Breast epithelium (tissue), 3 donors: ENCODE results near the gene S100A1.

Experiments
- CTCF ChIP-seq, 3 donors: fragments of 450-650 bp; IDR thresholded peaks; one replicate each; pipeline ENCODE4 v1.5.1; 2016 to 2017; ENCODE audit warnings: antibody characterized with exemption in 3 of 3, mild to moderate bottlenecking in 3 of 3, moderate library complexity in 3 of 3
- POLR2A ChIP-seq: fragments of 450-650 bp; IDR thresholded peaks from one replicate; pipeline ENCODE4 v1.6.1; 2016; ENCODE audit warnings: antibody characterized with exemption, mild to moderate bottlenecking, moderate library complexity
- POLR2AphosphoS5 ChIP-seq, 3 donors: sonication (generic); formaldehyde crosslinking; IDR thresholded peaks; one replicate each; pipeline ENCODE4 v1.6.1; 2017; ENCODE audit warnings: antibody characterized with exemption in 3 of 3

DNA sequence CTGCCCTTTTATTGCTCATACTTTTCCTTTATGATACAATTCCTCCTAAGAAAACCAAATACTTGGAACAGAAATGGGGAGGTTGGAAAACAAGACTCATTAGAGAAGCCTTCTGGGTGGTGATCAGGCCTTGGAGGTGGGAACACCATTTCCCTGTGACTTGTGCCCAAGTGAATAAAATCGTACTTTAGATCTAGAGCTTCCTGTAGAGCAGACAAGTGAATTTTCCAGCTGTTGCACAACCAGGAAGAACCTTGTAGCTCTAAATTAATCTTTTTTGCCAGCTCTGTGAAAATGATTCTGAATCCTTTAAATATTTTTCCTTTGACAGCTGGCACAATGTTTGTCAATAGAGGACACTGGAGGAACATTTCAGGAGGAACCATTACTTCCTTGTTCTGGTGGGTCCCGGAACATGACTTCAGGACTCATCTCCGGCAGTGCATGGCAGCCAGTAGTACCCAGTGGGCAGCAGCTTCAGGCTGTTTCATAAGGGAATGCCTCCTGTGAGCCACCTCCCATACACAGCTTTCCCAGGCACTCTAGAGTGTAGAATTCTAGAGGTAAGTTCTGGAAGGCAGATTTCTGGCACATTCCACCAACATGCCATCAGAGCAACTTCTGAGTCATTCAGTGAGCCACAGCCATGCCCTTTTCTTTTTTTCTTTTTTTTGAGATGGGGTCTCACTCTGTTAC, 24.7 kb downstream of the S100A1 start:
- TF ChIP-seq CTCF (IDR thresholded peaks at IDR 0.05), result no peak
- no peak for TF ChIP-seq POLR2A
- TF ChIP-seq POLR2AphosphoS5 (IDR thresholded peaks at IDR 0.05), result no peak
